HEK293 (cell line): ENCODE measurements around the gene CDH11.

Experiments used
- MYNN ChIP-seq: fragments of 450-650 bp; formaldehyde crosslinking; IDR thresholded peaks from 2 replicates; pipeline ENCODE4 v1.5.1; 2016; ENCODE audit warnings: missing biosample characterization, missing genetic modification characterization, borderline replicate concordance
- SP2 ChIP-seq: fragments of 450-650 bp; formaldehyde crosslinking; IDR thresholded peaks from 2 replicates; pipeline ENCODE4 v1.5.1; 2016; ENCODE audit warnings: missing biosample characterization, missing genetic modification characterization
- ZNF174 ChIP-seq: fragments of 450-650 bp; formaldehyde crosslinking; IDR thresholded peaks from 2 replicates; pipeline ENCODE4 v1.5.0; 2017; ENCODE audit warnings: missing biosample characterization, mild to moderate bottlenecking, missing genetic modification characterization
- ZNF785 ChIP-seq: fragments of 450-650 bp; formaldehyde crosslinking; IDR thresholded peaks from 2 replicates; pipeline ENCODE4 v1.5.1; 2016; ENCODE audit warnings: missing biosample characterization, missing genetic modification characterization
- ZSCAN30 ChIP-seq: fragments of 450-650 bp; IDR thresholded peaks from 2 replicates; pipeline ENCODE4 v1.5.1; 2018; ENCODE audit warnings: missing biosample characterization, mild to moderate bottlenecking, missing genetic modification characterization, moderate library complexity
- TF ChIP-seq, protein P1 (sequence below): fragments of 450-650 bp; formaldehyde crosslinking; IDR thresholded peaks from 2 replicates; pipeline ENCODE4 v1.5.1; 2016; ENCODE audit warnings: missing biosample characterization, missing genetic modification characterization

DNA sequence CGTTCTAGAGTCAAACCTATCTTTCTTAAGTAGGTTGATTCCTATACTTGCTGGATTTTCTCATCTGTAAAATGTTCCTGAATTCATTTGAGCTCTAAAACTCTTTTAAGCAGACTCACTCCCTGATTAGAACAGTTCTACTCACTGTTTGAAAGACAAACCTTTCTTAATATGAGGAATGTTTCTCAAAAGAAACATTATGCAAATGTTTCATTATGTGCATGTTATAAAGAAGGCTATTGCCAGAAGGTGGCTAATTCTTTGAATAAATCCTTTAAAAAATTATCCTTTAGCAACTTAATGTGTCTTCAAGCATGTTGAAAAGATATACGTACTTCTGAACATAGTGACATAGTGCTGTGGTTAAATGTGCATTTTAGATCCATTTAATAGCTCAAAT lies 124.1 kb downstream of the CDH11 start:
- TF ChIP-seq ZSCAN30 (no peak), SP2 (no peak), ZNF785 (tag by site-specific recombination) (no peak), ZNF174 (no peak), MYNN (tag by site-specific recombination) (no peak)
- TF ChIP-seq, protein P1, sequence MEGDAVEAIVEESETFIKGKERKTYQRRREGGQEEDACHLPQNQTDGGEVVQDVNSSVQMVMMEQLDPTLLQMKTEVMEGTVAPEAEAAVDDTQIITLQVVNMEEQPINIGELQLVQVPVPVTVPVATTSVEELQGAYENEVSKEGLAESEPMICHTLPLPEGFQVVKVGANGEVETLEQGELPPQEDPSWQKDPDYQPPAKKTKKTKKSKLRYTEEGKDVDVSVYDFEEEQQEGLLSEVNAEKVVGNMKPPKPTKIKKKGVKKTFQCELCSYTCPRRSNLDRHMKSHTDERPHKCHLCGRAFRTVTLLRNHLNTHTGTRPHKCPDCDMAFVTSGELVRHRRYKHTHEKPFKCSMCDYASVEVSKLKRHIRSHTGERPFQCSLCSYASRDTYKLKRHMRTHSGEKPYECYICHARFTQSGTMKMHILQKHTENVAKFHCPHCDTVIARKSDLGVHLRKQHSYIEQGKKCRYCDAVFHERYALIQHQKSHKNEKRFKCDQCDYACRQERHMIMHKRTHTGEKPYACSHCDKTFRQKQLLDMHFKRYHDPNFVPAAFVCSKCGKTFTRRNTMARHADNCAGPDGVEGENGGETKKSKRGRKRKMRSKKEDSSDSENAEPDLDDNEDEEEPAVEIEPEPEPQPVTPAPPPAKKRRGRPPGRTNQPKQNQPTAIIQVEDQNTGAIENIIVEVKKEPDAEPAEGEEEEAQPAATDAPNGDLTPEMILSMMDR (tag by site-specific recombination): no peak
